ENCODE data around the gene SLC35B2.

GRCh38 chr6:44298864-44299263, 41.5 kb upstream of the SLC35B2 start:
- TF ChIP-seq CTCF (conservative IDR thresholded peaks at IDR 0.05; ENCODE audit: low read length) (no peak), EZH2phosphoT487 (IDR thresholded peaks at IDR 0.05; ENCODE audit: borderline replicate concordance, low read depth, low read length) (no peak)

Measured in OCI-LY7 (cell line).